A549 (cell line): ENCODE data around the gene CCN6.

Source experiments
- CEBPB ChIP-seq, 2 experiments: fragments of >200 bp in 1 of 2; sonication (Bioruptor Twin) in 1 of 2; formaldehyde crosslinking in 1 of 2; IDR thresholded peaks; 2 replicates each; pipeline ENCODE4 v1.6.1; 2012 to 2016
- CHD2 ChIP-seq: fragments of 150-350 bp; IDR thresholded peaks from 2 replicates; pipeline ENCODE4 v1.6.1; 2014; ENCODE audit warnings: low read length; ENCODE audit not compliant: partially characterized antibody
- TF ChIP-seq, protein P1 (sequence below): fragments of >200 bp; sonication (Bioruptor Twin); formaldehyde crosslinking; IDR thresholded peaks from 3 replicates; pipeline ENCODE4 v1.5.1; 2016

DNA sequence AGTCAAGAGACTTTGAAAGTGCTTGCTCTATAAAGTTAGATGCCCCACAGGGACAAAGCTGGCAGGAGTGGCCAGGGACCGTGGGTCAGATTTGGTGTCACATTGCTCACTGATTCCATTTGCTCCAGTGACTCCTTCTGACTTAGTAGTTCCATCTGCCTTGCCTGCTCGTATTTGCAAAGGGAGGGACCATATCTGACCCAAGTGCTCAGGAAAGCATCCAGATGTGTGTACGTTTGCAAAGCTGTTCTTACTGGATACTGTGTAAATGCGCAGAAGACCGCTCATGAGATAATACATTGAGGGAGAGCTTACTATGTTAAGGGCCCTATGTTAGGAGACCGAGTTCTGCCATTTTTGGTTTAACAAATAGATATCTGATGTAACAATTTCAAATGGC is 21.2 kb upstream of the CCN6 start:
- TF ChIP-seq, protein P1, sequence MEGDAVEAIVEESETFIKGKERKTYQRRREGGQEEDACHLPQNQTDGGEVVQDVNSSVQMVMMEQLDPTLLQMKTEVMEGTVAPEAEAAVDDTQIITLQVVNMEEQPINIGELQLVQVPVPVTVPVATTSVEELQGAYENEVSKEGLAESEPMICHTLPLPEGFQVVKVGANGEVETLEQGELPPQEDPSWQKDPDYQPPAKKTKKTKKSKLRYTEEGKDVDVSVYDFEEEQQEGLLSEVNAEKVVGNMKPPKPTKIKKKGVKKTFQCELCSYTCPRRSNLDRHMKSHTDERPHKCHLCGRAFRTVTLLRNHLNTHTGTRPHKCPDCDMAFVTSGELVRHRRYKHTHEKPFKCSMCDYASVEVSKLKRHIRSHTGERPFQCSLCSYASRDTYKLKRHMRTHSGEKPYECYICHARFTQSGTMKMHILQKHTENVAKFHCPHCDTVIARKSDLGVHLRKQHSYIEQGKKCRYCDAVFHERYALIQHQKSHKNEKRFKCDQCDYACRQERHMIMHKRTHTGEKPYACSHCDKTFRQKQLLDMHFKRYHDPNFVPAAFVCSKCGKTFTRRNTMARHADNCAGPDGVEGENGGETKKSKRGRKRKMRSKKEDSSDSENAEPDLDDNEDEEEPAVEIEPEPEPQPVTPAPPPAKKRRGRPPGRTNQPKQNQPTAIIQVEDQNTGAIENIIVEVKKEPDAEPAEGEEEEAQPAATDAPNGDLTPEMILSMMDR, result no peak
- no peak for TF ChIP-seq CHD2
- TF ChIP-seq CEBPB (IDR thresholded peaks at IDR 0.05), result no peak
